CD4-positive, alpha-beta T cell treated with Interleukin-6 at 100 ng/mL for 8 hours (primary cell): Measurements from ENCODE around the gene RAB6B.

Experiments
- DNase-seq: peaks from one replicate; pipeline ENCODE4 v3.0.0-alpha.2; 2020; ENCODE audit warnings: mixed read lengths, low spot score

Gene RAB6B

DNA sequence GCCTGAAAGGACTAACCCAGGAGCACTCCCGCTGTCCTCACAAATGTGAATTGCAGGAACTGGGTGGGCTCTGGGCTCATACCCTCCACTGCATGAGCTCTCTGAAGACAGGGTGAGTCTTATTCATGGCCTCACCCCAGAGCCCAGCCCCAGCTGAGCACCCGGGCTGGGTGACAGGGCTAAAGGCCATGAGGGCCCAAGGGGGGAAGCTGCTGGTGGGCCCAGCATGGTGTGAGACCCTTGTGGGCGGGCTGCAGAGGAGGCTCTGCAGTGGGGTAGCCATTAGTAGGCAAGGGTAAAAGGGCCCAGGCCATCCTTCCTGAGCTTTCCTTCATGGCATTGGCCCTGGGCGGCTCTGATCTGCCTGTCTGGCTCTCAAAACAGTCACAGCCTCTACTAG, 59.7 kb downstream of the RAB6B start:
- DNase-seq, result no peak

DNA sequence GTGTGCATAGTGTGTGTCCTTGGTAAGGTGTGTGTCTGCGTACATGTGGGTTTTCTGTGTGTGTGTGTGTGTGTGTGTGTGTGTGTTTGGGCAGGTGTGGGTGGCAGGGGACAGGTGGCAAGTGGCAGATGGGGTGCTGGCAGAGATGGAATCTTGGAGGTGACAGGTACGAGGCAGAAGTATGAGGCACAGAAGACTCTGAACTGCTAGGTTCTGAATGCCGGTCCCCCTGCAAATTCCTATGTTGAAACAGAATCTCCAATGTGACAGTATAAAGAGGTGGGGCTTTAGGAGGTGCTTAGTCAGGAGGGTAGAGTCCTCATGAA, 60.3 kb downstream of the RAB6B start:
- DNase-seq, result no peak

GRCh38 chr3:133834621-133835417, 60.9 kb downstream of the RAB6B start:
- no peak for DNase-seq

DNA sequence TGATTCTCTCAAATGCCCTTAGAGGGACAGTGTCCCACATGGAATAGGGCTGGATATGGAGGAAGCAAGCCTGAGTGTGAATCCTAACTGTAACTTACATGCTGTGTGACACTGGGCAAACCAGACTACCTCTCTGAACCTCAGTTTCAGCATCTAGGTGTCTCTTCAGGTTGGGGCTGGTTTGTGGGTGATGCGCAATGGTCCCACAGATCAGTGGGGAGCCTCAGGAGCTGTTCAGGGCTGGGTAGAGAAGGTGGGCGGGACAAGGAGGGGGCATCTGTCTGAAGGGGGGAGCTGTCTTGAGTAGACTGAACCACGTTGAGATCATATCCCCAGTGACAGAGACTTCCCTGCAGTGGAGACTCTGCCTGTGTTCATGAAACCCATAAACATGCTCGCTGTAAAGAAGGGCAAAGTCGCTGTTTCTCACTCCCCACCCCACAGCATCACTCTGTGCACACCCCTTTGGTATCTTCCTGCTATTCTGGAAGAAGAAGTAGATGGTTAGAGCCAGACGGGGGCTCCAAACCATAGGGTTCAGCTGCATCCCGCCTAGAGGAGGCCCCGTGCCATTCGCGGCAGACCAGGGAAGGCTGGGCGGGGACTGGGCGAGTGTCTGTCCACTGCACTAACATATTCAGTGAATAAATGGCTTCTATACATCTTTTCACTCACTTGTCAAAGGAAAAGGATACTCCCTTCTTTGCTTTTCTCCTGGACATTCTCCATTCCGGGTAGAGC, 61.6 kb downstream of the RAB6B start:
- no peak for DNase-seq

- no peak for DNase-seq
These were observed 62.4 kb downstream of the RAB6B start for GRCh38 chr3:133833267-133833666.

DNA sequence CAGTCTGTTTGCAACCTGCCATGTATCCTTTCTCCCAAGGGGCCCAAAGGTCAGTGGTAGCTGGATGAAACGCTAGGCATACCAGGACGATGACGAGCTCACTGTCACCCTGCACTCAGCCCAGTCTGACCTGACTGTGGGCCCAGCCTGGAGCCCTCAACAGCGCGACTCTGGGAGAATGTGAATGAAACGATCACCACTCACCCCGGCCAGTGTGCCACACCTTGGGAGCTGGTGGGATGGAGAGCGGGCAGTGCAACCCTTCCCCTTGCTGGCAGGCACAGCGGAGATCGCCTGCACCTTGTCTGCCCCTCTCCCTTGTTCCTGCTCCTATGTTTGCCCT, 62.9 kb downstream of the RAB6B start:
- no peak for DNase-seq

DNA sequence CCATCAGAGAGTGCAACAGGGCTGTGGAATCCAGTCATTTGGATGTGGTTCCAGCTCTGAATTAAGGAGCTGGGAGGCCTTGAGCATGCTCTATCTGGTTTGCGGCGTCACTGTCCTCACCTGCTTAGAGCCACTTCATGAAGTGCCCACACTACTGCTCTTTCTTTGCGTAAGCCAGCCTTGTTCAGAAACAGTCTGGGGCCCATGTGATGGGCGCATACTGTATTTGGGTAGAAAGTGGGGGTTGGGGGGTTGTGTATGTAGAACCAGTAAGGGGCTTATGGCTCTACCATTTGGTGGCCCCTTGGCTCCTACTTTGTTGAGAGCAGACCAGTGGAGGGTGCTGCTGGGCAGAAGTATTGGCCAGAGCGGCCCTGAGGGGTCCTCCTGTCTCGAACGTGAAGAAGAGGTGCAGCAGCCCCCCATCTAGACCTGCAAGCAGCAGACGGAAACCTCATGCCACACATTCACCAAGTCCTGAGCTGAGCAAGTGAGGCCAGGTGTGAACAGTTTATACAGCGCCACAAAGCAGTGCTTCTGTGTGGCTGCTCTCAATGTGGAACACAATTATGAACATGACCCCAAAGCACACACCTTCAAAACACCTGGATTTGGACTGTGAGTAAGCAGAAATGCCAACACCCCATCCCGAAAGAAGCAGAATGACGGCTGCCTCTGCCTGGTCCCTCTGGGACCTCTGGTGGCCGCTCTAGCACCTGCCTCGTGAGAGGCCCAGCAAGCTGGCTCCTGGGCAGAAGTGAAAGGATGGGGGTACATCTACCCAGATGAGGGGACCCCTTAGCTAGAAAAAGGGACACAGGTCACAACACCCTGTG, 63.5 kb downstream of the RAB6B start:
- no peak for DNase-seq

- DNase-seq, result no peak
These were observed 65.6 kb downstream of the RAB6B start for GRCh38 chr3:133830071-133830470.

GRCh38 chr3:133829310-133829707, 66.4 kb downstream of the RAB6B start:
- DNase-seq, result no peak

DNA sequence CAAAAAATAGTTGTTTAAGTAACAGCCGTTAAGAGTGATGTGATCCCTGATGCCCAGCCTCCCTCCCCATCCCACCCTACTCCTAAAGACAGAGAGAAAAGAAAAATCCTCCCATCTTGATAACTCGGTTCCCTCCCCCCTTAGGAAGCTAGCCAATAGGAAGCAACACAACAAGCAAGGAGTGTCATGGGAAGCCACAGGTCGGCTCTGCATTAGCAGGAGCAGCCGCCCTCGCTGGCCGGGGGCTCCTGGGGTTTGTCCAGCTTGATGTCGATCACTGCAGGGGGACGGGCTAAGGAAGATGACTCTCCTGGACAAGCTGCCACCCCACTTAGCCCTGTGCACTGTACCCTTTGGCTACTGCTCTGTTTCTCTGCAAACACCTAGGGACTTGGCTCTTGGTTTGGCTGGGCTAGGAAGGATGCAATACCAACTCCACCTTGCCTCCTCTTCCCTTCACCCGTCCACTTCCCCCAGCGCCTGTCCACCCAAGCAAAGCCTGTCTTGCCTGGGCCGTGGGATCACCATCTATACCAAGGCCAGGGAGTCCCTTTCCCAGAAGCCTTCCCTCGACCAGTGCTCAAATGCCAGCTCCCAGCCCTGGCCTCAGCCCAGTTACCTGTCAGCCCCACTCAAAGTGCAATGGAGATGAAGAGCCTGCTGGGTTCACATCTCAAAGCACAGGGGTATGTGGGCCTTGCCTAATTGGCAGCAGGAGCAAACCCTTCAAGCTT, 66.9 kb downstream of the RAB6B start:
- DNase-seq, result no peak

DNA sequence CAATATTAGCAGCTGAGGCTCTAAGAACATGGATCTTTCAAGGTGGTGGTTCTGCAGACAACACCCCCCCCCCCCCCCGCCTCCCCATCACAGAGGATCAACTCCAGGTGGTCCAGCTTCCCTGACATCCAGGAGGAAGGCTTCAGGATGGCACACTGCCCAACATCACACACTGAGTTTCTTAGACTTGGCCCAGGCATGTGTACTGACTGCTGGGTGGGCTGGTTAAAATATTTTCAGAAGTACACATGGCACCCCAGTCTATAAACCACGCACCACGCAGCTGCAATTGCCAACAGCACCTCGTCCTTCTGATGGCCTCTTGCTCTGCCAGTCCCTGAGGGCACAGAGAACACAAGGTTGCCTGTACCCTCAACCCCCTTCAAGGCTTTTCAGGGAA, 68.0 kb downstream of the RAB6B start:
- DNase-seq, result no peak

GRCh38 chr3:133827136-133827535, 68.5 kb downstream of the RAB6B start:
- no peak for DNase-seq

GRCh38 chr3:133825969-133826727, 69.5 kb downstream of the RAB6B start:
- DNase-seq, result no peak

DNA sequence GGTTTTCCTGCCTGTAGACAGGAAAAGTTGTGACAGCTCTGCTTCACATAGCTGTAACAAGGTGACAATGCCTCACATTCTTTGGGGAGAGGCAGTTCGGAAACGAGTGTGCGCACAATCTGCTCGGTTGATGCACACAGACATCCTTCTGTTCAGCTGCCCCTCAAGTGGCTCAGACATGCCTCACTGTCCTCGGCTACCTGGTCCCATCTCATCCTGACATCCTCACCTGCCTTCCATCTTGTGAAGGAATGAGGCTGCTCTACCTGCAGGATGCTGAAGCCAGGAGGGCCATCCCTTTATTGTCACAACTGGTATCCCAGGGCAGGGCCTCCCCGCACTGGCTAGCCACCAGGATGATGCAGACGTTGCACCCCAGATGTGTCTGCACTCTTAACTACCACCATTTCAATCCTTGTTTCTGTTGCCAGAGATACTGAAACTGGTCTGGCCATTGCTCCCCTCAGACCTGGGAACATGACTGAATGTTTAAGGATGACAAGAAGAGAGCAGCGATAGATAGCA, 70.7 kb downstream of the RAB6B start:
- DNase-seq, result no peak

- DNase-seq, result no peak
These were observed 73.7 kb downstream of the RAB6B start for GRCh38 chr3:133821767-133822638.

DNA sequence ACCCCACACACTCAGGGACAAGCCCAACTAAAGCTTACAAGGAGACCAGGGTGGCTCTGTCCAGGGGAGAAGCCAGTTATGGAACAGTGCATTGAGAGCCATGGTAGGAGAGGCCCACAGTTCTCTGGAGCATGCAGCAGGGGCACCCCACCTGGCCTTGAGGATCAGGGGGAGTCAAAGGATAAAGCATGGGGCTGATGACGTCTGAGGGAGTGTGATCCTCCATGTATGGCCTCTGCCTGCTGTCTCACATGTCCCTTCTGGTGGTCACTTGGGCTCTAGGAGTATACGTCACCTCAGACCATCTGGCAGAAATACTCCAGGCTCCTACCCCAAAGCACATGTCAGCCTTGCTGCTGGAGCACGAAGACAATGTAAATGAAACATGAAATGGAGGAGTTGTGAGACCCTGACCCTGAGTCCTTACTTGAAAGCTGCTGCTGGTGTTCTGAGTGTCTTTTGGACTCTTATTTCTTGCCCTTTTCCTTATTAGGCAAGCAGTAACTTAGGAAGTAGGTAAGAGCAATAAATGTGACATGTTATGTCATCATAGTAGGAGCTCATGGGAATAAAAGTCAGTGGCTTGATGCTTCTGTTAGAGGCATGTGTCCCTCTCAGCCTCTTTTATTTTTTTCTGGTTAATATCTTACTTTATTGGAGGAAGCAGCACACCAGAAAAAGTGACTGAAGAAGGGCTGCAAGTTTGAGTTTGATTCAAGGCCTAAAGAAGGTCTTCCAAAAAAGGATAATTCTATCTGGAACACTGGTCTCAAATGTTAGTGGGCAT, 74.6 kb downstream of the RAB6B start:
- DNase-seq, result no peak

- no peak for DNase-seq
These were observed 75.6 kb downstream of the RAB6B start for GRCh38 chr3:133820129-133820528.

- DNase-seq, result no peak
These were observed 80.3 kb downstream of the RAB6B start for GRCh38 chr3:133815386-133815785.

DNA sequence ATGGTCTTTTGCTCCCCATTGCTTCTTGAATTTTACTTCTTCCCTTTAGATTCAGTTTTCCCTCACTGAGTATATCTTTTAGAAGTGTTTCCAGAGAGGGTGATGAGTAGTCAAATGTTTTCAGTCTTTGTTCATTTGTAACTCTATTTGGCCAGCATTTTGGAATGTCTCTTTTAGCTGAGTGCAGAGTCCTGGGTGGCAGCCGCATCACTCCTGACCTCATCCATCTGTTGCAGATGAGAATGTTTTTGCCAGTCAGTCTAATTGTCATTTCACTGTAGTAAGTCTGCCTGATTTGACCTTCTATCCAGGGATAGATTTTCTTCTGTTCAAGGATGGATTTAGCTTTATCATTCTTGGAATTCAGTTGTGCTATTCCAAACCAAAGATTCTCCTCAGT, 82.8 kb downstream of the RAB6B start:
- no peak for DNase-seq
